LNCAP (cell line): ENCODE data around the gene OSBPL3.

ENCODE experiments used
- TF ChIP-seq, protein P1 (sequence below): fragments of 450-650 bp; IDR thresholded peaks from 2 replicates; pipeline ENCODE4 v1.5.1; 2017; ENCODE audit warnings: mild to moderate bottlenecking

OSBPL3 gene

DNA sequence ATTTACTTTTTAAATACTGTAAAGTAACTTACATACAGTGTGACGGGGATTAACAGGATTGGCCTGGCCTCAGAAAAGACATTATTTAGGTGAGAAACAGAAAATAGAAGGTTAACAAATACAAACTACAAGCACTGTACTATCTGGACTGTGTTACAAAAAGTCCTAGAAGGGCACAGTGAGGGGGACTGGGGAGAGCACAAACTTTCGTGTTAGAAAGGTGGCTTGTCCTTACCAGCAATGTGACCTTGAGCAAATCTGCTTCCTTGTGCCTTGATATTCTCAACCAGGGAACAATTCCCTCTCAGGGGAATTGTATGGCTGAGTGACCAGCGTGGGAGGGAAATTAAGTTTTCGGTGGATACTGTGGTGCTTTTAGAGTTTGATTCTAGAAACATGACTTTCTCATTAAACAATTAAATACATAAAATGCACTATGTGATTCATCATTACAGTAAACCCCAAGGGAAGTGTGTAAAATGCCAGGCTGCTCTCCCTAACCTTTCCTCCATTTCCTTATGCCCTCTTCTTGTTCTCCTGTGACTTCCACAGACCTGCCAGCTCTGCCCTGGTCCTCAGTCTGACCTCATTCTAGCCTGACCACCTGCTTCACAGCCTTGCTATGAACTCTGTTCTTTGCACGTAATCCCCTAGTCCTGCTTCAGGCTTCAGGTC, 57.7 kb downstream of the OSBPL3 start:
- TF ChIP-seq, protein P1, sequence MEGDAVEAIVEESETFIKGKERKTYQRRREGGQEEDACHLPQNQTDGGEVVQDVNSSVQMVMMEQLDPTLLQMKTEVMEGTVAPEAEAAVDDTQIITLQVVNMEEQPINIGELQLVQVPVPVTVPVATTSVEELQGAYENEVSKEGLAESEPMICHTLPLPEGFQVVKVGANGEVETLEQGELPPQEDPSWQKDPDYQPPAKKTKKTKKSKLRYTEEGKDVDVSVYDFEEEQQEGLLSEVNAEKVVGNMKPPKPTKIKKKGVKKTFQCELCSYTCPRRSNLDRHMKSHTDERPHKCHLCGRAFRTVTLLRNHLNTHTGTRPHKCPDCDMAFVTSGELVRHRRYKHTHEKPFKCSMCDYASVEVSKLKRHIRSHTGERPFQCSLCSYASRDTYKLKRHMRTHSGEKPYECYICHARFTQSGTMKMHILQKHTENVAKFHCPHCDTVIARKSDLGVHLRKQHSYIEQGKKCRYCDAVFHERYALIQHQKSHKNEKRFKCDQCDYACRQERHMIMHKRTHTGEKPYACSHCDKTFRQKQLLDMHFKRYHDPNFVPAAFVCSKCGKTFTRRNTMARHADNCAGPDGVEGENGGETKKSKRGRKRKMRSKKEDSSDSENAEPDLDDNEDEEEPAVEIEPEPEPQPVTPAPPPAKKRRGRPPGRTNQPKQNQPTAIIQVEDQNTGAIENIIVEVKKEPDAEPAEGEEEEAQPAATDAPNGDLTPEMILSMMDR, result no peak

GRCh38 chr7:24921362-24921679, 58.7 kb downstream of the OSBPL3 start:
- TF ChIP-seq, protein P1, result no peak

DNA sequence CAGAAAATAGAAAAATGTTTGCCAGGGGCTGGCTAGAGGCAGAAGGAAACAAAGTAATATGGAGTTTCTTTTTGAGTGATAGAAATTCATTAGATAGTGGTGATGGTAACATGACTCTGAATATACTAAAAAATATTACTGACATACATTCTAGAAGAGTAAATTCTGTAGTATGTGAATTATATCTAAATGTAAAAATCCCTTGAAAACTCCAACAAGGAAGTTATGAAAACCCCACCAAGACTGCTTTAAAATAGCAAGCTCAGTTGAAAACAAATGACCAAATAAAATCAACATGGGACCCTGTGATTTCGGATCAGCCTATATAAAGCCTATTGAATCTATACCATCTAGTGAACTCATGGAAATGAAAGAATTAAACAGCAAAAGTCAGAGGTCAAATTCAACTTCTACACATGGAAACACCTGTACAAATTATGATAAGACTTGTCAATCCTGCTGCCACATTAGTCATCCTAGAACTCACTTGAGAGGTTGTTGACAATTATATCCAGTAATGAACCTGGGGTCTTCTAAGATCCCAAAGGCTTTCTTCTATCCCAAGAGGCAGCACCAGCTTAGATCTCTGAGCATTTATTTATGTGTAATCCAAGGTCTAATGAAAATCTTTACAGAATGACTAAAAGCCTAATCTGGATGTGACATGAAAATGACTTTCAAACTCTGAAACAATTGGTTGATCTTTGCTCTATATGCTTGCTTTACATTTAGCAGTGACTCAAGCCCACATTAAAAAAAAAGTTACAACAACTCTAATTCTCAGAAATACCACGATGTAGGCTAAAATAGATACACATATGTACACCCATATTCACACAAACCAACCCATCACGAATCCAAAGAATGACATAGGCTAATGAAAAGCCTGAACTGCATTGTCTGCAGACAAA, 59.3 kb downstream of the OSBPL3 start:
- TF ChIP-seq, protein P1, result no peak

GRCh38 chr7:24917510-24918239, 62.3 kb downstream of the OSBPL3 start:
- TF ChIP-seq, protein P1, result no peak

GRCh38 chr7:24916463-24917040, 63.4 kb downstream of the OSBPL3 start:
- TF ChIP-seq, protein P1, result no peak

DNA sequence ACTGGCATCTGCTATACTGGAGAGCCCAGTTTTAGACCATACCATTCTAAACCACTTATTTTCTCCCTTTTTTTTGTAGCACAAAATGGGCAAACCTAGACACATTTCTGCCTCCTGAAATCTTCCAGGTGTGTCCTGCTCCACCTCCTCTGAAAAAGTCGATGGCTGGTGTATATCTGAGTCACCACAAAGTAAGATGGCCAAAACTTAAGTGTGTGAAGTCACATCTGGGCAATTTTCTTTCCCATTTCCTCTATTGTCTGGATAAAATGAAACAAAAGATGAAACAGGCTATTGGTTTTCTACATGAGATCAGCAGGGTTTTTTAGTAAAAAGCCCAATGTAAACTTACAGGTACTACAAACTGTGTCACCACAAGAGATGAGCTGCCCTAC, 65.5 kb downstream of the OSBPL3 start:
- TF ChIP-seq, protein P1, result no peak

DNA sequence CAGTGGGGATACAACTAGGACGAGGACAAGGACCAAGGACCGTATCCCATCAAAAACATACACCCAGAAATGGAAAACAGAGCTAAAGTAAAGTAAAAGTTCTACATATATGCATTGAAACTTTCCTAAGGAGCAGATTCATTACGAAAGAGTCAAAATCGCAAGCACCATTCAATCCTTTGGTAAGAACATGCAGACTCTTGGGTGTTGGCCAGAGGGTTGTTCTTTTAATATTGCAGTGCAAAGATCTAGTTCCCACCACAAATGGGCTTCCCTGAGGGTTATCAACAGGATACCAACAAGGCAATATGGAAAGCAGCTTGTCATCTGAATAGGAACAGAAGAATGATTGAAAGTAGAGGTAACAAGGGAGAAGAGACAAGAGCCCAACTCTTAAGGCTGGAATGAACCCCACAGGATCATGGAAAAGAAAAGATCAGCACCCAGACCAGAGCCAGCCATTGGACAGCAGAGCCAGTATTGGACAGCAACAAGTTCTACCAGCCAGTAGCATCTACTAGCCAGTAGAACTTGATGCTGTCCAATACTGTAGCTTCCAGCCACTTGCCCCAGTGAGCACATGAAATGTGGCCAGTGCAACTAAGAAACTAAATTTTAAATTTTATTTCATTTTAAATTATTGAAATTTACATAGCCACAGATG, 66.0 kb downstream of the OSBPL3 start:
- TF ChIP-seq, protein P1, result no peak
